NB4 (cell line): ENCODE data around the gene ARHGEF7.

ENCODE experiments used
- DNase-seq: peaks from one replicate; pipeline ENCODE4 v3.0.0; 2010; ENCODE audit warnings: low read depth
- H3K4me3 ChIP-seq: one replicate; pipeline ENCODE4 v1.5.1; 2011; ENCODE audit warnings: mild to moderate bottlenecking, low read depth, low read length, moderate library complexity
- CTCF ChIP-seq: IDR thresholded peaks from one replicate; pipeline ENCODE4 v1.5.1; 2012; ENCODE audit warnings: low read depth, low read length
- MYC ChIP-seq: IDR thresholded peaks from 2 replicates; pipeline ENCODE4 v1.6.1; 2011; ENCODE audit warnings: low read depth, low read length
- POLR2A ChIP-seq: IDR thresholded peaks from 2 replicates; pipeline ENCODE4 v1.6.1; 2011; ENCODE audit warnings: mild to moderate bottlenecking; ENCODE audit not compliant: insufficient read length; ENCODE audit errors: extremely low read depth
- TF ChIP-seq, protein P1 (sequence below): IDR thresholded peaks from 2 replicates; pipeline ENCODE4 v1.6.1; 2011; ENCODE audit warnings: low read depth, low read length

The ARHGEF7 gene

GRCh38 chr13:111323950-111324651 is 209.0 kb downstream of the ARHGEF7 start:
- DNase-seq, result no peak

GRCh38 chr13:111324736-111325135 is 209.6 kb downstream of the ARHGEF7 start:
- DNase-seq, result no peak
- H3K4me3 ChIP-seq, result no peak overlapping the region
- TF ChIP-seq CTCF, result no peak
- TF ChIP-seq, protein P1, sequence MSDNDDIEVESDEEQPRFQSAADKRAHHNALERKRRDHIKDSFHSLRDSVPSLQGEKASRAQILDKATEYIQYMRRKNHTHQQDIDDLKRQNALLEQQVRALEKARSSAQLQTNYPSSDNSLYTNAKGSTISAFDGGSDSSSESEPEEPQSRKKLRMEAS, result no peak
- TF ChIP-seq POLR2A, result no peak
- no peak for TF ChIP-seq MYC

More at GRCh38 chr13:111323950-111324651, 209.0 kb downstream of the ARHGEF7 start:
- TF ChIP-seq CTCF, result no peak
- TF ChIP-seq, protein P1, result no peak
- TF ChIP-seq MYC, result no peak
- no peak for TF ChIP-seq POLR2A
- H3K4me3 ChIP-seq, result no peak overlapping the region

DNA sequence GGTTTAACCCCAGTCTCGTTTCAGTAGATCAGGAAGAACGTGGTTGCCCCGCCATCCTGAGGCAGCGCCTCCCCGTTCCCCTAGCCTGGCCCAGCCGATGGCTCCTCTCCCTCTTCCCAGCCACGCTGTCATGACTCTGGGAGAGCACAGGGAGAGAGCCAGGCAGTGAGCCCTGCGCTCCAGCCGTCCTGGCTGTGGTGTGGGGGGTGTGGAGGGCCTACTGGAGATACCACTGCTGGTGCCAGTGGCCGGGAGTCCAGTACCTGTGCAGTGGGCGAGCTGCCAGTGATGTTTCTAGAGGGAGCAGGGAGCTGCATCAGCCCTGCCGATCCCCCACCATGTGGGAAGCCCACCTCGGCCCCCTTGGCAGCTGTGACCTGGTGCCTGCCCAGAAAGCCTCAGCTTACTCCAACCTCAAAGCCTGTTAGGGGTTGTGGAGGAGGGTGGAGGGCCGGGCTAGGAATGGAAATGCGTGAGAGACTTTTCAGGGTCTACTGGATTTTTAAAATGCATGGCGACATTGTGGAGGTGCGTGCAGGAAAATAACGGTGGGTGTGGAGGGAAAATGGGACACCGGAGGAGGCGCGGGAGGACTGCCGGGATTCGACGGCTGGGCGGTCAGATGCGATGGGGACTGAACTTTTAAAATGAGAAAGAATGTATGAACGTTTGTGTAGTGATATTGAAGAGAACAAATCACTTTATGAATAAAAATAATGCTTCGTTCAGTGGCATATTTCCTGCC is 210.2 kb downstream of the ARHGEF7 start:
- TF ChIP-seq, protein P1, result no peak
- H3K4me3 ChIP-seq, result no peak overlapping the region
- DNase-seq, result no peak

DNA sequence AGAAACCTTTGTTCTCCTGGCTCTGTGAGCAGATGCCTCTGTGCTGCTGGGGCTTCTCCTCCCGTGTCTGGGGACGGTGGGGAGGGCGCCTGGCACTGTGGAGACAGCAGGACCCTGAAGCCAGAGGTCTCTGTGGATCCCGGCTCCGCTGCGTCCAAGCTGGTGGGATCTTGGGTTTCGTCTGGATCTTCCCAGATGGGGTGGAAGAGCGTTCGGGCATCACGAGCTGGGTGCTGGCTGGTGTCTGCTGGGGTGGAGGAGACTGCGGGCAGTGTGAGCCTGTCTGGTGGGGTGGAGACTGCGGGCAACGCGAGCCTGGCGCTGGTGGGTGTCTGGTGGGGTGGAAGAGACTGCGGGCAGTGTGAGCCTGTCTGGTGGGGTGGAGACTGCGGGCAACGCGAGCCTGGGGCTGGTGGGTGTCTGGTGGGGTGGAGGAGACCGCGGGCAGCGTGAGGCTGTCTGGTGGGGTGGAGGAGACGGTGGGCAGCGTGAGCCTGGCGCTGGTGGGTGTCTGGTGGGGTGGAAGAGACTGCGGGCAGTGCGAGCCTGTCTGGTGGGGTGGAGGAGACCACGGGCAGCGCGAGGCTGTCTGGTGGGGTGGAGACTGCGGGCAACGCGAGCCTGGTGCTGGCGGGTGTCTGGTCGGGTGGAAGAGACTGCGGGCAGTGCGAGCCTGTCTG is 211.0 kb downstream of the ARHGEF7 start:
- no peak for DNase-seq
- H3K4me3 ChIP-seq, result no peak overlapping the region
- TF ChIP-seq CTCF, result no peak
- TF ChIP-seq, protein P1, result no peak
- TF ChIP-seq POLR2A, result no peak
- no peak for TF ChIP-seq MYC

GRCh38 chr13:111326621-111326965 is 211.5 kb downstream of the ARHGEF7 start:
- DNase-seq, result no peak
- TF ChIP-seq, protein P1, result no peak
- no peak for TF ChIP-seq POLR2A
- no peak overlapping the region for H3K4me3 ChIP-seq

DNA sequence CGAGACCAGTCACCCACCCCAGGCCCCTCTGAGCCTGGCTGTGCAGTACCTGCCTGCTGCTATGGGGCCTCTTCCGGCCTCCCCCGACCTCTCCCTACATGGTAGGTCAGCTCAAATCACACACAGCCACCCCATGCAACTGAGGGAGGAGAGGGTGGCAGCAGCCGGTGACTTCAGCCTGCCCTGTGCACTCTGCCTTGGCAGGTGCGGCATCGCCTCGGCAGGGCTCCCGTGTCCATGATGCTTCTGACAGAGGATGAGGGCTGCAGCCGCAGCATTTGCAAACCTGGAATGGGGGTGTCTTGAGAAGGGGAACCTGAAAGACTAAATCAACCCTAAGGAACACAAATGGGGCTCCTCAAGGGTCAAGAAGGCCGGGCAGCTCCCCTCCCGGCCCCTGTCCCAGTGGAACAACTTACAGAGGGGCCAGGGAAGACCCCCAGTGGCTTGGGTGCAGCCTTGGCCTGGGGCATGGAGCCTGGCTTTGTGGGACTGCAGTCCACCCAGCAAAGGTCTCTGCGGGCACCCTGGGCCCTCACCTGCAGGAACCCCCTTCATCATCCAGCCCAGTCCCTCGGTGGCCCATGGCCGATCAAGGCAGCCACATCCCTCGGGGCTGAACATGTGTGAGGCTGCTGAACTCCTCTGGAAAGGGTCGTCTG is 212.0 kb downstream of the ARHGEF7 start:
- TF ChIP-seq, protein P1, result no peak
- no peak for TF ChIP-seq MYC
- TF ChIP-seq CTCF, result no peak
- TF ChIP-seq POLR2A, result no peak
- no peak for DNase-seq
- H3K4me3 ChIP-seq, result no peak overlapping the region
